Central memory CD8-positive, alpha-beta T cell (primary cell): ENCODE results near the gene DYSF.
A peak's percentile ranks its signal among the peaks of the same experiment; 100 is the strongest.

ENCODE experiments used
- ATAC-seq: fragments of 150-1000 bp; cut with Tn5 transposase; replicated peaks from 2 replicates; pipeline ENCODE4 v1.10.0; 2022; ENCODE audit warnings: mild to moderate bottlenecking, moderate FRiP score, moderate number of reproducible peaks; ENCODE audit not compliant: poor library complexity, severe bottlenecking; ENCODE audit errors: extremely low read depth
- DNase-seq, 2 donors: peaks; one replicate each; pipeline ENCODE4 v3.0.0; 2021; ENCODE audit warnings: low spot score in 2 of 2
- H3K27ac Mint-ChIP-seq: one replicate; pipeline ENCODE4 v1.8.0; 2022; ENCODE audit warnings: low read depth, mild to moderate bottlenecking, moderate library complexity, mixed read lengths
- H3K27me3 Mint-ChIP-seq: one replicate; pipeline ENCODE4 v1.8.0; 2022; ENCODE audit warnings: mixed read lengths
- H3K36me3 Mint-ChIP-seq: one replicate; pipeline ENCODE4 v1.8.0; 2022; ENCODE audit warnings: mild to moderate bottlenecking, moderate library complexity, mixed read lengths; ENCODE audit not compliant: insufficient read depth
- H3K4me1 Mint-ChIP-seq: one replicate; pipeline ENCODE4 v1.8.0; 2022; ENCODE audit warnings: mixed read lengths
- H3K4me3 Mint-ChIP-seq: one replicate; pipeline ENCODE4 v1.8.0; 2022; ENCODE audit warnings: mild to moderate bottlenecking, moderate library complexity, mixed read lengths
- H3K9me3 Mint-ChIP-seq: one replicate; pipeline ENCODE4 v1.8.0; 2022; ENCODE audit warnings: mixed read lengths

The DYSF gene

GRCh38 chr2:71446505-71446904 lies 6.9 kb upstream of the DYSF start:
- Mint-ChIP-seq H3K27ac (no peak overlapping the region), H3K36me3 (no peaks in the 10 kb centered on the region), H3K9me3 (no peaks in the 10 kb centered on the region), H3K4me1 (peaks cover 29% of the 10 kb centered on the region), H3K4me3 (no peak overlapping the region), H3K27me3 (no peaks in the 10 kb centered on the region)
- ATAC-seq (no peak), DNase-seq (no peak)

DNA sequence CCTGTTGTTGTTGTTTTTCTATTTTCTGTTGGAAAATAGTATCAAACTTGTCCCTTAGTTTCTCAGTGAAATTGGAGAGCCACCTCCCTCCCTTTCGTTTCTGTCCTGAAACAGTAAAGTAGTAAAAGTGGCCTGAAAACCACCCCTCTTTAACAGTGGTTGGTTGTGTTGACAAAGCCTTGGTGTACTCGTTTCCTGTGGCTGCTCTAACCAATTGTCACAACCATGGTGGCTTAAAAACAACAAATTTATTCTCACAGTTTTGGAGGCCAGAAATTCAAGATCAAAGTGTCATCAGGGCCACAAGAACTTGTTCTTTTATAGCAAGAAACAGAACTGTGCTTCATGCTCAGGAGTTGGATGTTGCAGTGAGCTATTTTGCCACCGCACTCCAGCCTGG lies 4.0 kb upstream of the DYSF start:
- peaks cover 40% of the 10 kb centered on the region for H3K4me1 Mint-ChIP-seq
- H3K4me3 Mint-ChIP-seq = peak overlapping the region; percentile 8
- peak overlapping the region; percentile 68 for H3K27ac Mint-ChIP-seq
- ATAC-seq (peak; percentile 84), DNase-seq (no peak)
- no peaks in the 10 kb centered on the region for H3K36me3 Mint-ChIP-seq
- H3K9me3 Mint-ChIP-seq = no peaks in the 10 kb centered on the region
- H3K27me3 Mint-ChIP-seq = peaks cover 3% of the 10 kb centered on the region

- peaks cover 26% of the 10 kb centered on the region for H3K27me3 Mint-ChIP-seq
Observed at GRCh38 chr2:71451705-71452104, 1.7 kb upstream of the DYSF start.

GRCh38 chr2:71452565-71452964 lies 796 bp upstream of the DYSF start:
- ATAC-seq (no peak), DNase-seq (no peak)
- Mint-ChIP-seq H3K9me3 (no peaks in the 10 kb centered on the region), H3K27me3 (peaks cover 35% of the 10 kb centered on the region), H3K27ac (peak overlapping the region; percentile 44), H3K36me3 (no peaks in the 10 kb centered on the region), H3K4me1 (peaks cover 62% of the 10 kb centered on the region), H3K4me3 (peak overlapping the region; percentile 67)

More at GRCh38 chr2:71451705-71452104, 1.7 kb upstream of the DYSF start:
- H3K27ac Mint-ChIP-seq = no peak overlapping the region
- no peak for DNase-seq
- H3K36me3 Mint-ChIP-seq = no peaks in the 10 kb centered on the region
- ATAC-seq = no peak
- no peak overlapping the region for H3K4me3 Mint-ChIP-seq
- H3K4me1 Mint-ChIP-seq = peaks cover 62% of the 10 kb centered on the region
- H3K9me3 Mint-ChIP-seq = no peaks in the 10 kb centered on the region

- no peak for ATAC-seq
- peaks cover 47% of the 10 kb centered on the region for H3K4me1 Mint-ChIP-seq
- H3K36me3 Mint-ChIP-seq = no peaks in the 10 kb centered on the region
- DNase-seq = no peak
- H3K27ac Mint-ChIP-seq = no peak overlapping the region
- no peaks in the 10 kb centered on the region for H3K9me3 Mint-ChIP-seq
- H3K27me3 Mint-ChIP-seq = peaks cover 37% of the 10 kb centered on the region
- peak overlapping the region; percentile 67 for H3K4me3 Mint-ChIP-seq
Observed at GRCh38 chr2:71454221-71455010, 1.1 kb downstream of the DYSF start.

- Mint-ChIP-seq H3K4me1 (peaks cover 39% of the 10 kb centered on the region), H3K9me3 (no peaks in the 10 kb centered on the region), H3K27ac (no peak overlapping the region), H3K36me3 (peaks cover 2% of the 10 kb centered on the region), H3K4me3 (peak overlapping the region; percentile 67), H3K27me3 (peaks cover 37% of the 10 kb centered on the region)
- no peak for ATAC-seq
- no peak for DNase-seq
Observed at GRCh38 chr2:71455011-71455740, 1.8 kb downstream of the DYSF start.

- no peak for ATAC-seq
- peak overlapping the region; percentile 61 for H3K27ac Mint-ChIP-seq
- peaks cover 2% of the 10 kb centered on the region for H3K36me3 Mint-ChIP-seq
- H3K27me3 Mint-ChIP-seq = peaks cover 37% of the 10 kb centered on the region
- H3K4me3 Mint-ChIP-seq = peak overlapping the region; percentile 7
- no peak for DNase-seq
- no peaks in the 10 kb centered on the region for H3K9me3 Mint-ChIP-seq
- H3K4me1 Mint-ChIP-seq = peaks cover 36% of the 10 kb centered on the region
Observed at GRCh38 chr2:71455741-71456569, 2.6 kb downstream of the DYSF start.

DNA sequence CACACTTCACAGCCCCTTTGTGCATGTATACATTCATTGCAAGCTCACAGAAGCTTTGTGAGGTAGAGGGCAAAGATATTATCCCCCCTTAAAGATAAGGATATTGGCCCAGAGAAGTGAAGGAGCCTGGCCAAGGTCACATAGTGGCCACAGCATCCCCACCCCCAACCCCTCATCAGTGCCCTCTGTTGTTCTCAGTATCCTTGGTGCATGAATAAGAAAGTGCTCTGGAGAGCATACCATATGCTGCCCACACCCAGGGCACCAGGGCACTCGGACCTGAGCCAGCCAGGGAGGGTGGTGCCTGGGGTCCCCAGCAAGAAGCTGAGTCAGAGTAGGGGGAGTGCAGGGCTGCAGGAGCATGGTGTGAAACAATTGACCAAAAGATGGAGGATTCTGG lies 3.3 kb downstream of the DYSF start:
- peak overlapping the region; percentile 61 for H3K27ac Mint-ChIP-seq
- peaks cover 37% of the 10 kb centered on the region for H3K27me3 Mint-ChIP-seq
- peaks cover 2% of the 10 kb centered on the region for H3K36me3 Mint-ChIP-seq
- DNase-seq (no peak), ATAC-seq (no peak)
- peaks cover 32% of the 10 kb centered on the region for H3K4me1 Mint-ChIP-seq
- H3K9me3 Mint-ChIP-seq = no peaks in the 10 kb centered on the region
- H3K4me3 Mint-ChIP-seq = no peak overlapping the region

DNA sequence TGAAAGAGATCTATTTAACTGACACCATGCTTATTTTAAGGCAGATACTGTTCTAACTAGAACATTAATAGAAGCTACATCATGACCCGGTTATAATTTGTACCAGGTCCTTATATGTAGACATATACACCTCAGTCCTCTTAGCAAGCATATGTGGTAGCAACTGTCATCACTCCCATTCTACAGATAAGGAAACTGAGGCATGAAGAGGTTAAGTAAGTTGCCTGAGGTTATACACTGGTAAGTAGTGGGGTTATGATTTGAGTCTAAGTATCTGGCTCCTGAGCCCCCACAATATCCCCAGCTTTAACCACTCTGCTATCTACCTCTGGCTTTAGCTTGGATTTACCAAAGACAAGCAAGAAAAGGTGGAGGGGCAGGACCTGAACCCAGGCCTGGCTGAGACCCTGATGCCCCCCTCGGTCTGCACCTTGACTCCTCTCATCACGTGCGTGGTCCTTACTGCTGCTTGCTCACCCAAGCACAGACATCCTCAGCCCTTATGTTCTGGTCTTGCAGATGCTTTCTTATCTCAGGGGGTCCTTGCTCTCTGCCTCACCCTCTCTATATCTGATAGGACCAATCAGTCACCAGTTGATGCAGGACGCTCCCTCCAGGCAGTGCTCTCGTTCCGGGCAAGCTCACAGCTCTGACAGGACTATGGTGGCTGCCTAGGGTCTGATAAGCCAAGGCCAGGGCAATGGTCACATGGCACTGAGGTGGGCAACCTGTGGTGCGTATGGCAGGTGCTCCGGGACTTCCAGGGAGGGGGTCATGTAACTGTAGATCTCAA lies 4.0 kb downstream of the DYSF start:
- Mint-ChIP-seq H3K27me3 (peaks cover 37% of the 10 kb centered on the region), H3K36me3 (peaks cover 2% of the 10 kb centered on the region), H3K9me3 (no peaks in the 10 kb centered on the region), H3K4me1 (peaks cover 28% of the 10 kb centered on the region), H3K27ac (no peak overlapping the region), H3K4me3 (no peak overlapping the region)
- DNase-seq (no peak), ATAC-seq (no peak)

DNA sequence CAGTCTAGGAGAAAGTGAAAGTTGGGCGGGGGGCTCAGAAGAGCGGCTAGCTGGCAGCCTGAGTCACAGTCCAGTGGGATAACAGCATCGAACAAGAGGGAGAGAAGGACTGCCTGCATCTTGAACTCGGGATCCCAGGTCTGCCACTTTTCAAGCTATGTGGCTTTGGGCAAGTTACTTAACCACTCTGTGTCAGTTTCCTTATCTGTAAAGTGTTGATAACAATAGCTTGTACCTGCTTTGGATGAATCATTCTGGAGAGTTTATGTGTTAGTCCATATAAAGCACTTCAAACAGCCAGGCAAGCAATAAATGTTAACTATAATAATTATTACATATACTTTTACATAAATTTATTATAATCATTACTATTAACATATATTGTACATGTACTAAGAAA lies 4.6 kb downstream of the DYSF start:
- Mint-ChIP-seq H3K27me3 (peaks cover 37% of the 10 kb centered on the region), H3K36me3 (peaks cover 2% of the 10 kb centered on the region), H3K4me1 (peaks cover 23% of the 10 kb centered on the region), H3K9me3 (no peaks in the 10 kb centered on the region), H3K27ac (no peak overlapping the region), H3K4me3 (no peak overlapping the region)
- no peak for DNase-seq
- no peak for ATAC-seq

DNA sequence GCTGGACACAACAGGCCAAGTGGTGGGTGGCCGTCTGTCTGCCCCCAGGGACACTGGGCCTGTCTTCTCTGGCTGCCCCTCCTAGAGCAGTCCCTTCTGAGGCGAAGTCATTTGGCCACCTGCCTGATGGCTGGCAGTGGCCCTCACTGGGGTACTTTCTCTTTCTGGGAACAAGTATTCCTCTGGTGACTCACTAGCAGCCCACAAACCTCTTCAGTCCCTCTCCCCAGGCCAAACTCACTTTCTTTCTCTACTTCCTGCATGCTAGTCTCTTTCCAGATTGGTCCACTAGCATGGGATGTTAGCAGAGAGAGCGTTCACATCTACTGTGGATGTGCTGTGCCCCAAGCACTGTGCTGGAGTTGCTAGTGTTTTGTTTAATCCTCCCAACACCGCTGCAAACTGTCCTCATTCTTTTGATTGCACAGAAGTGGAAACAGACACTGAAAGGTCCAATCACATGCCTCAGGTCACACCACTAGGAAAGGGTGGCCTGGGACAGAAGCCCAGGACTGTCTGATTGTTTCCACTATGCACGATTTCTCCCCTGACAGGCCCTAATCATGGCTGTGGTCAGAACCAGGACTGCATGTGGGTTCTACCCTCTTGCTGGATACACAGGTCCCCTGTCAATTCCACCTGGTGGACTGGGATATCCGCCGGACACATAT lies 5.2 kb downstream of the DYSF start:
- H3K4me3 Mint-ChIP-seq = no peak overlapping the region
- peaks cover 37% of the 10 kb centered on the region for H3K27me3 Mint-ChIP-seq
- H3K36me3 Mint-ChIP-seq = peaks cover 2% of the 10 kb centered on the region
- H3K9me3 Mint-ChIP-seq = no peaks in the 10 kb centered on the region
- ATAC-seq (no peak), DNase-seq (no peak)
- H3K27ac Mint-ChIP-seq = no peak overlapping the region
- peaks cover 23% of the 10 kb centered on the region for H3K4me1 Mint-ChIP-seq
